Stimulated activated CD8-positive, alpha-beta memory T cell treated with anti-CD3 and anti-CD28 coated beads, Interleukin-4, amount 100 ng/mL, for 4 hours (primary cell): ENCODE data around the gene KLHL29.

Experiments
- DNase-seq, 2 donors: peaks; one replicate each; pipeline ENCODE4 v3.0.0-alpha.2; 2020; ENCODE audit warnings: low read depth in 2 of 2, low spot score in 1 of 2

The KLHL29 gene

DNA sequence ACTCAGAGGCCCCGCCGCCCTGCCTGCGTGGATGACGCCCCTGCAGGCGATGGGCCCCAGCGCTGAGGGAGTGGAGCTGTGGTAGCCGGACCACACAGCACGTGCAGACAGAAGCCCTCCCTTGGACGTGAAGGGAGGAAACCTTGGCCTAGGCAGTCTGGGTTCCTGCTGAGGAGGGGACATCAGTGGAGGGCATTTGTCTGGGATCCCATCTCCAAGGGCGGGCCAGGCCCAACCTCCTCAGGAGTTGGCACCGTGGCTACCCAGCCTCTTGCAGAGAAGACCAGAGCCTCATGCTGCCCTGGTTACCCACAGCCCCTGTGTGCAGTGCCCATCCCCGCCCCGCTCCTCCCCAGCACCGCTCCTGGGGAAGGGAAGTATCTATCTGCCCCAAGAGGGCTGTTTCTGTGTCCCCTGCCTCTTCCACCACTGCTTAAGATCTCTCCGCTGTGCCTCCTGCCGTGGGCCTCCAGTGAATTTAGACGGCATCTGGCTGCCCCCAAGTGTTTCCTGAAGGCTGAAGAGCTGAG lies 241.8 kb downstream of the KLHL29 start:
- DNase-seq: no peak

DNA sequence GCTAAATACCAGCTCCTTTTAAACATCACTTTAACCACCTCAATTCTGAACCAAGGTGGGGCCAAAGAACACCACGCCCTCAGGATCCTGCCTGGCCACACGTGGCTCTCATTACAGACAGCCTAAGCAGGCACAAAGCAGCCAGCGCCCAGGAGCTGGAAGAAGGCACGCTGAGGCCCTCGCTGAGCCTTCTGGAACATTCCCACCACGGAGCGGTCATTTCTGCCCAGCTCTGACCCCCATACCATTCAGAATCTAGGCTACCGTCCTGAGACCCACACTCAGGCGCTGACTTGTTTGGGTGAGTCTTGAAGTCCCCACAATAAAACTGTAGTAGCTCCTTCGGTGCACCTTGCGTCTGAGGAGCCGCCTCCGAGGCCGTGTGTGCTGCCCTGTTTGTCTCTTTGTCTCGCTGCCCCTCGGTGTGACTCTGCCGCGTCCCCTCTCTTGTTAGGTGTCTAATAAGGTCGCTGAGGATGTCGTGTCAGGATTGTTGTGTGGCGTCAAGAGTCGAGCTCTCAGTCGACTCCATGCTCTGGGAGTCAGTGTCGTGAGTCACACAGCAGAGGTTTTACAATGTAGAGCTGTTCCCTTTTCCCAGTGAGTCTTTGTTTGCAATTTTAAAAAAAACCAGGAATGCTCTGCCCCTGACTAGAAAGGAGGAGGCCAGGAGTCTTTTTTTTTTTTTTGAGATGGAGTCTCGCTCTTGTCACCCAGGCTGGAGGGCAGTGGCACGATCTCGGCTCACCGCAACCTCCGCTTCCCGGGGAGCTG lies 242.4 kb downstream of the KLHL29 start:
- DNase-seq: no peak

DNA sequence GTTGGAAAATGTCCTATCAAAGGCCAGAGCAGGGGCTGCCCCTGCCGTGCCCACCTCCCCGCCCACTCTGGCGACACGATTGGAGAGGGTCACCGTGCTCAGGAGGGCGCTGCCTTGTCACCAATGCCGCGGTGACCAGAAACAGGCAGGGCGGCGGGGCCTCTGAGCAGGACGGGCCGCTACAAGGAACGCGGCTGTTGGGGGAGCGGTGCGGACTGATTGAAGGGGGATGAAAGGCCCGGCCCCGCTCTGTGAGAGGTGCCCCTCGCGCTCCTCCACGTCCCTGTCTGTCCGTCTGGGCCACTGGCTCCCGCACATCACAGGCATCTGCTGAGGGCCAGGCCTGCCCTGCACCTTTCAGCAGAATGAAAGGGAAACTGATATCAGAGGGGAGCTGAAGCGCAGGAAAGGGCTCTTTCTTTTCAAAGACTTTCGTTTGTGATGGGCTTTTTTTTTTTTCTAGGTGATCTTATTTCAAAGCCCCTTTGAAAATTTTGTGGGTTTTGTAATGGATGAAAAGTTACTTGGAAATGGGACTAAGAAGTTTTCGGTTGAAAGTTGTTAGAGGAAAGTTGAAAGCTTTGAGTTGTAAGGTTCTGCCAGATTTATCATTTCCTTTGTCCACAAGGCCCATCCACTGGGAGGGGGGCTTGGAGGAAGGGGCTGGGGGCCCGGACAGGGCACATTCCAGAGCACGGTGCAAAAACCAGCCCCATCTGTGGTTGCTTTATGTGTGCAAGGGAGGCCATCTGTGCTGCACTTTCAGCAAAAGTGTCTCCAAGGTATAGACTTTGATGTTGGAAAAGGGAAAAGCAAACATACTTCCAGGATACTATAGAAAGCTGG lies 244.2 kb downstream of the KLHL29 start:
- no peak for DNase-seq

DNA sequence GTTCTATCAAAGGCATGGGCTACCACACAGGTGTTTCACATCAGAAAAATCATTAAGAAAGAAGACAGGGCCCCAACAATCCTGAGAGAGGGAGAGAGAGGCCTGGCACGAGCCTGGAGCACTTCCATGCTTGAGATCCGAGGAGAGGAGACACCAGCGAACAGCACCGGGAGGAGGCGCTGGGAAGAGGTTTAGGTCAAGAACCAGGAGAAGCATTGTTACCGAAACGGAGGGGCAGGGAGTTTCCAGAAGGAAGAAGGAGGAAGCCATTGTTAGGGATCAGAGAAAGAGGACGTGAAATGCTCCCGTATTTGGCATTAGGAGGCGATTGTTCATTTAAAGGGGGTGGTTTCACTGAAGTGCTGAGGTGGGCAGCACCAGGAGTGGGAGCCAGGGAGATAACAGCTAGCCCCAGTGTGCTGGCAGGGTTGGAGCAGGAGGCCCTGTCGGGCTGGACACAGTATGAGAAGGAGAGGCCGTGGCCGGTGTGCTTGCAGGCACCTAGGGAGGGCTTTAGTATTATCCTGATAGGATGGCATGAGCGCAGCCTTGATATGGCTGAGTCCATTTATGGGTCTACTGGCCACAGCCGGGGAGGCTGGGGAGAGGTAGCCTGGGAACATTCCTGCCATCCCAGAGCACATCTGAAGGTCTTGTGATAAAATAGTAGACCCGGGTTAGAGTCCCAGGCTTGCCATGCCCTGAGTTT lies 244.9 kb downstream of the KLHL29 start:
- no peak for DNase-seq

DNA sequence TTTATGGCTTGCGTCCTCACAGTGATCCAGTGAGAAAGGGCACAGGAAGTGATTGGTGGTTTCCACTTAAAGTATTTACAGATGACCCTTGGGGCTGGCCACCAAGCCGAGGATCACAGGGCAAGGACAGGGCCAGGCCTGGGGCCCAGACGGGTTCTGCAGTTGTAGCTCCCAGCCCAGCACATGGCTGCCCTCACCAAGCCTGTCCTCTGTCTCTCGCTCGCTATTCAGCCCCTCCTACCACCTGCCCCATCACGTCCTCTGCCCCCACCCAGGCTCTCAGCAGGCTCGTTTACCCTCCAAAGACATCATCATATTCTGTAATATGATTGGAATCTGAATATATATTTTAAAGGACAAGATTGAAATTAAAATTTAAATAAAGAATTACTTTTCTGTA lies 246.0 kb downstream of the KLHL29 start:
- DNase-seq: no peak

GRCh38 chr2:23631389-23631788 lies 246.4 kb downstream of the KLHL29 start:
- DNase-seq: no peak

GRCh38 chr2:23632386-23632785 lies 247.4 kb downstream of the KLHL29 start:
- DNase-seq: no peak

DNA sequence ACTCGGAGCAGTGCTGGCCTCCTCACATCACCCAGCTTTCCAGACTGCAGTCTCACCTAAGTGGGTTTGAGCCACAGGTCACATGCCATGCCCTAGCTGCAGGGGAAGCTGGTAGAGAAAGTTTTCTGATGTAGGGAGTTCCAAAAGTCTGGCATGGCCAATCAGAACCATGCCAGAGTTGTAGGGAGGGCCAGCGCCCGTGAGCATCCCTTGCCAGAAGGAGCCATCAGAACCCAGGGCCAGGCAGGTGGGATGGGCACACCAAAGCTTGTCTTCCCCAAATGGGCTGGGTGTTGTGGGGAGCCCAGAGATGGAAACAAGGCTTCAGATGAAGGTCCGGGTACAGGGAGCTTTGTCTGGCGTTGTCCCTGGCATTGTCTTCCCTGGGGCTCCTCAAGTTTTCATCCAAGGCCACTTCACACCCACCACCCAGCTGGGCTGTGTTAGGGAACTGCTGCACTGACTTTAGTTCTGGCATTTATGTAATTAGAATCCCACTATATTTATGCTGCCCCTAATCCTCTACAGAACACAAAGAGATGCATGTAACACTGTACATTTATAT lies 247.9 kb downstream of the KLHL29 start:
- DNase-seq: no peak

GRCh38 chr2:23633966-23634365 lies 249.0 kb downstream of the KLHL29 start:
- DNase-seq: no peak

- no peak for DNase-seq
Observed at GRCh38 chr2:23635442-23636340, 250.7 kb downstream of the KLHL29 start.

- no peak for DNase-seq
Observed at GRCh38 chr2:23636426-23636825, 251.4 kb downstream of the KLHL29 start.

DNA sequence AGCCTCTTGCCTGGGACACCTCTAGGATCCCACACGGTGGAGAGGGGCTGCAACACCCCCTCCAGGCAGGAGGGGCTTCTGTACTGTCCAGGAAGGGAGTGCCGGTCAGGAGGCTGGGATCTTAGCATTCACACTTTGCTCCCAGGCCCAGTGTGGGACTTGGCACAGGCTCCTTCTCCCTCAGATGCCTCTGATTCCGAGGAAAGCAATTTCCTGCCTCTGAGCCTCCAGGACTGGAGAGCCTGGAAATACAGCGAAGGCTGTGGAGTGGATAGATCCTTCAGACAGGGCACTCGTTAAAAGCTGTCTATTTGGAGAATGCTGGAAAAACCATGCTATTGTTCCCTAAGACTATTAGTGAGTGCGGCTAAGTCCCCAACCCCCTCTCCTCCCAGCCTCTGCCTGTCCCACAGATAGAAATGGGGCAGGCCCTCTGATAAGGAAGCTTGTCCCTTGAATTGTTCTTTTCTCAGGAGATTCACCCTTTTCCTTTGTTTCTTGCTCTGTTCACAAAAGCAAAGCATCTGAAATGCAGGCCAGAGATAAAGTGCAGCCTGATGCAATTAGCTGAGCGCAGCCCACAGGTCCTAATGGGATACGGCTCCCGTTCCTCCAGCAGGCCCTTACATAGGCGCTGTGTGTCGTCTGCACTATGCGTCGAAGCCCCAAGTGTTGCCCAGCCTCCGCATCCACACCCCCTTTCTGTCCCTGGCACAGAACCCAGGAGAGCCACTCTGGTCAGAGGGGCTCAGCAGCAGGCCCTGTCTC lies 252.2 kb downstream of the KLHL29 start:
- DNase-seq: no peak

DNA sequence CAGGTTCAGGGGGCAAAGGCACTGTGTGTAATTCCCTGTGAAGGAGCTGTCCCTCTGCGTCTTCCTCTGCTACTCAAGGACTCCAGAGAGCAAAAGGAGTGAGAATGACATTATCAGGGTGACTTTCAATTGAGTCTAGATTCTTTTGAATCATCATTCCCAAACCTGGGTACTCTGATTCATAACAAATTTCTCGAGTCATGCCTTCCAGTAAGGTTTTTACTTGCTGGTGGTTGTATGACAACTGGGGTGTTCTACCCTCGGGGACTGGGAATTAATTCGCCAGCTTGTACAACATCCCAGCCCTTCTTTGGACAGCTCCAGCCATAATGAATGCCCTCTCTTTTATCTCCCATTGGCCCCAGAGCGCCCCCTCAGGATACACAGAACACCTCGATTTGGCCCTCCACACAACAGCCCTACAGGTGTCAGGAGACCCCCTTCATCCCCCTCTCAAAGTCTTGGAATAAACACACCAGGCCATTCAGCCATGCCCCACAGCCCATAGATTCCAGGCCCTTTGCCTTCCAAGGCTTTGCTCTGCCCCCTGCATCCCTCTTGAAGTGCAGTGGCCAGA lies 254.5 kb downstream of the KLHL29 start:
- no peak for DNase-seq

DNA sequence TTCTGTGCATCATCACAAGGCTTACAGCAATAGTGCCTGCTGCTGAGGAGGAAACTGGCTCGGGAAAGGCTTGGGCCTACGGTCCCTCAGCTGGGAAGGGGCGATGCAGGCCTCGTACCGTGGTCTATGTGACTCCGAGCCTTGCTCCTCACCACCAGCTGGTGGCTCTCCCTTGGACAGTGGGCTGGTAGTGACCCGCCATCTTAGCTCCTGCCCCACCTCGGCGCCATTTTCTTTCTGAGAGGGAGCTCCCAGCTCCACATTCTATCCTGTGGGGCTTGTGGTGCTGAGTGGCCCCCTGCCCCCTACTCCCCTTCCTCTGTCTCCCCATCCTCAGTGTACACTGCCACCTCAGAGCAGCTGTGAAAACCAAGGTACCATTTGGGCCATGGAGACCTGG lies 255.7 kb downstream of the KLHL29 start:
- DNase-seq: no peak

DNA sequence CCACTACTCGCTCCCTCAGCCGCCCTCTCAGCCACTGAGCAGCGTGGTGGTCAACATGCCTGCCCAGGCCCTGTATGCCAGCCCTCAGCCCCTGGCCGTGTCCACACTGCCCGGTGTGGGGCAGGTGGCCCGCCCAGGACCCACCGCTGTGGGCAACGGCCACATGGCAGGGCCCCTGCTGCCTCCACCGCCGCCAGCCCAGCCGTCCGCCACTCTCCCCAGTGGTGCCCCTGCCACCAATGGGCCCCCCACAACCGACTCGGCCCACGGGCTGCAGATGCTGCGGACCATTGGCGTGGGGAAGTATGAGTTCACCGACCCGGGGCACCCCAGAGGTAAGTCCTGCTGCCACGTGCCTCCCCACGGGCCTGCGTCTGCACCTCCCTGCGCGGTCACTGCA lies 257.5 kb downstream of the KLHL29 start:
- DNase-seq: no peak

DNA sequence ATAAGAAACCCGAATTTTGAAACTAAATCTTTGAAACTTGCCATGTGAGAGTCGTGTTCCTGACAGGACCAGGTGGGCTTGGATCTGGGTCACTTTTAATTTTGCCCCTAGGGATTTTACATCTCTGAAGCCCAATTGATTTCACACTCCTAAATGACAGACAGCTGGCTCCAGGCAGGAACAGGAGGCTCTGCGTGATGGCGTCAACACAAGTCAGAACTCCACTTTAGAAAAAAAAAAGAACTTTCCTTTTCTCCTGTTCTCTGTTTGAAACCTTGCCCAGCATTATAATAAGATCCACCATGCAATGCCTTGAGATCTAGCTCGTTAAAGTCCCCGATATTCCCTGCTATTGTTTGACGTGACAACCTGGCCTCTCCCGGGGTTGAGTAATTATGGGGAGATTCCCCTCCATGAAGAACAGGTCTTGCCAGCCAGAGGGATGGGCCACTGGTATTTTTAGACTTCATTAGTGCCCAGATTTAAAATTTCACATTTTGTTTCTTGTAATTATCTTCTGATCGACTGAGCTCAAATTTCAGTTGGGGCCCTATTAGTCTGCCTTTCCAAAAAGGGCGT lies 260.3 kb downstream of the KLHL29 start:
- no peak for DNase-seq

GRCh38 chr2:23647563-23647962 lies 262.6 kb downstream of the KLHL29 start:
- DNase-seq: no peak

- no peak for DNase-seq
Observed at GRCh38 chr2:23649303-23649702, 264.3 kb downstream of the KLHL29 start.

DNA sequence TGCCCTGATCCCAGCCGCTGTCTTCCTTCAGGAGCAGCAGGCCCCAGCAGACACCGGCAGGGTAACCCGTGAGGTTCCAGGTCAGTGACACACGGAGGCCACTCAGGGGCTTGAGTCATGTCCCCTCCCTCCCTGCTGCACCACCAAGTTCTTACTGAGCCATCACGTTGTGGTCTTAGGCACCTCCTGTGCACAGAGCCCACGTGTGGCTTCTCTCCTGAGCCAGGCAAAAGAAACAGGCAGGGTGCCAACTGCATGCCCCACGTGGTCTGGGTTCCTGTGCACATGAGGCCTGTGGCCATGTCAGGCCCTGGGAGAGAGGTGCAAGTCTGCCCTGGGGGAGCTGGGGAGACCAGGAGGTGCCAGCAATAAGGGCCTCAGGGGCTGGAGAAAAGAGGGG lies 264.8 kb downstream of the KLHL29 start:
- DNase-seq: no peak
